K562 (cell line): ENCODE measurements around the gene PIK3R1. TPM values are rescaled to one million over a fixed set of nuclear protein-coding genes. Genes with fewer than 3 reads are reported as not detected.
A peak's percentile ranks its signal among the peaks of the same experiment; 100 is the strongest.

ENCODE experiments used
- ATAC-seq: fragments of 200-7000 bp; cut with Tn5 transposase; 3 replicates; pipeline ENCODE4 v1.9.1; 2020; ENCODE audit warnings: moderate library complexity
- BruUV-seq: library from RNA; stranded (reverse); fragments of 400-500 nt; replicated peaks from 2 replicates; lab custom pipeline; 2021; lab: Mats Ljungman, UMichigan
- CTCF ChIA-PET: fragments of 300-600 bp; formaldehyde crosslinking; extraction: SDS; loops from one replicate; lab custom pipeline; 2021; ENCODE audit warnings: low intra/inter-chr PET ratio; lab: Yijun Ruan, JAX
- POLR2A ChIA-PET: fragments of 300-600, 350-650 bp; sonication (Branson Sonifier 250); formaldehyde crosslinking; extraction: SDS; loops from one replicate; lab custom pipeline; 2021; ENCODE audit warnings: antibody characterized with exemption, inconsistent platforms; lab: Yijun Ruan, JAX
- DNase-seq, 4 experiments: peaks; one replicate each; pipeline versions ENCODE4 v3.0.0 to v3.0.0-alpha.2; 2011 to 2018; ENCODE audit warnings: low spot score in 3 of 4, mixed read lengths in 3 of 4; ENCODE audit errors: extremely low read depth in 1 of 4
- FAIRE-seq: peaks from 2 replicates; lab custom pipeline; 2011; peaks lifted over from hg19 to GRCh38; lab: Jason Lieb, UNC
- H2AFZ ChIP-seq: 2 replicates; pipeline ENCODE4 v1.6.0; 2011; ENCODE audit warnings: low read depth, low read length, control low read depth, inconsistent platforms
- H3K27ac ChIP-seq: fragments of 200-600 bp; 3 replicates; pipeline ENCODE4 v1.8.0; 2011; ENCODE audit warnings: low read depth, mild to moderate bottlenecking, control low read depth, inconsistent platforms, low read length, moderate library complexity, mixed read lengths; ENCODE audit errors: extremely low read depth
- H3K27me3 ChIP-seq, 2 experiments: fragments of 300-600 bp in 1 of 2; 2 replicates in 1 of 2; 3 replicates in 1 of 2; pipeline versions ENCODE4 v1.6.0 to v1.8.0; 2011; ENCODE audit warnings: inconsistent platforms in 2 of 2, low read length in 2 of 2, mild to moderate bottlenecking in 1 of 2, mixed read lengths in 1 of 2, moderate library complexity in 1 of 2; ENCODE audit not compliant: control insufficient read depth in 2 of 2, insufficient read depth in 2 of 2
- H3K36me3 ChIP-seq: fragments of 300-600 bp; 3 replicates; pipeline ENCODE4 v1.8.0; 2011; ENCODE audit warnings: mild to moderate bottlenecking, low read length, inconsistent platforms; ENCODE audit not compliant: control insufficient read depth, insufficient read depth
- H3K4me1 ChIP-seq, 2 experiments: fragments of 200-600 bp in 1 of 2; replicated peaks in 1 of 2; 2 replicates in 1 of 2; 3 replicates in 1 of 2; pipeline versions ENCODE4 v1.5.1 to v1.8.0; 2011; ENCODE audit warnings: inconsistent platforms in 2 of 2, low read length in 2 of 2, mild to moderate bottlenecking in 1 of 2, mixed read lengths in 1 of 2, moderate library complexity in 1 of 2; ENCODE audit not compliant: control insufficient read depth in 2 of 2, insufficient read depth in 2 of 2
- H3K4me2 ChIP-seq: 2 replicates; pipeline ENCODE4 v1.6.1; 2011; ENCODE audit warnings: low read length, control low read depth, inconsistent platforms, mixed read lengths; ENCODE audit not compliant: insufficient read depth
- H3K4me3 ChIP-seq: fragments of 200-600 bp; sonication (generic), shearing (Covaris generic); 2 replicates; pipeline ENCODE4 v1.5.1; 2016; ENCODE audit warnings: control low read depth, inconsistent platforms
- H3K79me2 ChIP-seq: fragments of 200-600 bp; 3 replicates; pipeline ENCODE4 v1.8.0; 2011; ENCODE audit warnings: low read length, inconsistent platforms; ENCODE audit not compliant: control insufficient read depth, insufficient read depth
- H3K9ac ChIP-seq, 2 experiments: 2 replicates each; pipeline versions ENCODE4 v1.6.0 to v1.6.1; 2011; ENCODE audit warnings: low read depth in 2 of 2, low read length in 2 of 2, control low read depth in 1 of 2, inconsistent platforms in 1 of 2, mild to moderate bottlenecking in 1 of 2, mixed read lengths in 1 of 2; ENCODE audit not compliant: insufficient read depth in 1 of 2
- H3K9me1 ChIP-seq: one replicate; pipeline ENCODE4 v1.6.0; 2011; ENCODE audit warnings: inconsistent platforms, mild to moderate bottlenecking, low read length, moderate library complexity; ENCODE audit not compliant: control insufficient read depth, insufficient read depth
- H3K9me3 ChIP-seq: replicated peaks from 2 replicates; pipeline ENCODE4 v1.5.1; 2011; ENCODE audit warnings: low read depth, low read length, inconsistent platforms; ENCODE audit not compliant: control insufficient read depth, insufficient read depth
- H4K20me1 ChIP-seq: replicated peaks from 2 replicates; pipeline ENCODE4 v1.6.1; 2011; ENCODE audit warnings: low read length, inconsistent platforms, mixed read lengths; ENCODE audit not compliant: control insufficient read depth, insufficient read depth
- ARID1B ChIP-seq: fragments of 450-650 bp; IDR thresholded peaks from 2 replicates; pipeline ENCODE4 v1.6.1; 2016; ENCODE audit warnings: antibody characterized with exemption, mild to moderate bottlenecking, inconsistent platforms
- CBFA2T3 ChIP-seq: fragments of 450-650 bp; IDR thresholded peaks from 2 replicates; pipeline ENCODE4 v1.6.1; 2017
- CHD4 ChIP-seq: fragments of 200-600 bp; sonication (generic); IDR thresholded peaks from 3 replicates; pipeline ENCODE4 v1.6.1; 2012; ENCODE audit warnings: low read depth, mild to moderate bottlenecking, mixed read lengths, low read length, inconsistent platforms; ENCODE audit not compliant: insufficient read depth, insufficient replicate concordance, poor library complexity, severe bottlenecking
- CTBP1 ChIP-seq: fragments of 450-650 bp; IDR thresholded peaks from 2 replicates; pipeline ENCODE4 v1.6.1; 2016; ENCODE audit warnings: borderline replicate concordance
- GATA2 ChIP-seq: sonication (generic); formaldehyde crosslinking; IDR thresholded peaks from 2 replicates; pipeline ENCODE4 v1.4.0; 2020; ENCODE audit warnings: mild to moderate bottlenecking, missing genetic modification reagents
- KDM5B ChIP-seq: fragments of 200-600 bp; sonication (generic); IDR thresholded peaks from 2 replicates; pipeline ENCODE4 v1.6.1; 2012; ENCODE audit warnings: low read depth, mild to moderate bottlenecking, moderate library complexity, low read length, control low read depth, inconsistent platforms; ENCODE audit not compliant: insufficient replicate concordance
- MTA2 ChIP-seq: fragments of 450-650 bp; IDR thresholded peaks from 2 replicates; pipeline ENCODE4 v1.6.1; 2016; ENCODE audit warnings: low read depth
- NRF1 ChIP-seq, 2 experiments: fragments of 450-650 bp; IDR thresholded peaks in 1 of 2; conservative IDR thresholded peaks in 1 of 2; 2 replicates each; pipeline ENCODE4 v1.6.1; 2014; ENCODE audit warnings: mild to moderate bottlenecking in 2 of 2
- POLR2A ChIP-seq: fragments of 450-650 bp; conservative IDR thresholded peaks from 2 replicates; pipeline ENCODE4 v1.6.1; 2016
- RFX1 ChIP-seq: fragments of 450-650 bp; IDR thresholded peaks from 2 replicates; pipeline ENCODE4 v1.6.1; 2016; ENCODE audit warnings: mild to moderate bottlenecking, moderate library complexity
- SMARCA4 ChIP-seq: fragments of 450-650 bp; IDR thresholded peaks from 2 replicates; pipeline ENCODE4 v1.6.1; 2016
- TCF3 ChIP-seq: sonication (generic); formaldehyde crosslinking; IDR thresholded peaks from 2 replicates; pipeline ENCODE4 v1.4.0; 2020; ENCODE audit warnings: mild to moderate bottlenecking, missing genetic modification reagents
- ZBED1 ChIP-seq: IDR thresholded peaks from 2 replicates; pipeline ENCODE4 v1.6.1; 2014
- ZBTB8A ChIP-seq: fragments of 450-650 bp; IDR thresholded peaks from 2 replicates; pipeline ENCODE4 v1.6.1; 2018; ENCODE audit warnings: mild to moderate bottlenecking, moderate library complexity; ENCODE audit not compliant: partially characterized antibody
- ZNF24 ChIP-seq: fragments of 450-650 bp; IDR thresholded peaks from 2 replicates; pipeline ENCODE4 v1.6.1; 2016
- ZNF384 ChIP-seq: IDR thresholded peaks from 2 replicates; pipeline ENCODE4 v1.6.1; 2012; ENCODE audit warnings: low read depth, low read length, improper control_type of control experiment
- ZSCAN29 ChIP-seq: fragments of 450-650 bp; IDR thresholded peaks from 2 replicates; pipeline ENCODE4 v1.6.1; 2017
- WGBS: fragments of 100-300 bp; shearing (Covaris generic); methylation state at CpG from one replicate; pipeline ENCODE4 v1.1.6; 2016; ENCODE audit warnings: low coverage, mixed read lengths; ENCODE audit not compliant: insufficient coverage; ENCODE audit errors: missing lambda C conversion rate; 5-methylcytosine and 5-hydroxymethylcytosine counted together
- in situ Hi-C: fragments of 300-500 bp; cut with MboI; formaldehyde crosslinking; loops from 4 replicates; pipeline ENCODE4 v1.15.0; 2018; ENCODE audit warnings: inconsistent platforms, mixed read lengths
- intact Hi-C: fragments of 100-400 bp; cut with micrococcal nuclease; formaldehyde crosslinking; loops from 2 replicates; pipeline ENCODE4 v1.14.2; 2022
- polyA plus RNA-seq, 8 experiments: library from polyadenylated mRNA; depleted of rRNA in 4 of 8; stranded (reverse) in 5 of 8; unstranded in 3 of 8; fragments of >200 nt; fragmentation: Nextera tagmentation in 2 of 8; fragmentation: Illumina TruSeq in 1 of 8; extraction: Ambion mirVana in 2 of 8; extraction: Trizol in 1 of 8; gene quantifications; 2 replicates each; pipeline versions ENCODE4 v1.2.1 to v1.2.3, GENCODE V29; 2011 to 2014; ENCODE audit warnings: inconsistent platforms in 1 of 8, missing spikeins in 1 of 8
- total RNA-seq, 7 experiments: library from RNA; depleted of rRNA in 6 of 7; stranded (reverse); fragments of >200 nt in 6 of 7; fragmentation: Illumina TruSeq in 2 of 7; extraction: Trizol in 2 of 7; gene quantifications; 2 replicates each; pipeline versions ENCODE4 v1.2.1 to v1.2.3, GENCODE V29; 2011 to 2021; ENCODE audit warnings: low replicate concordance in 1 of 7
- TF ChIP-seq, protein P1 (sequence below): conservative IDR thresholded peaks from 2 replicates; pipeline ENCODE4 v1.6.1; 2011; ENCODE audit warnings: low read depth, mild to moderate bottlenecking, low read length; ENCODE audit not compliant: control insufficient read depth
- TF ChIP-seq, protein P2 (sequence below): sonication (generic); formaldehyde crosslinking; IDR thresholded peaks from 2 replicates; pipeline ENCODE4 v1.8.0; 2022; ENCODE audit warnings: missing genetic modification reagents, mild to moderate bottlenecking, moderate library complexity, borderline replicate concordance
- TF ChIP-seq, protein P3 (sequence below), 2 experiments: fragments of 450-650 bp; conservative IDR thresholded peaks; 2 replicates each; pipeline ENCODE4 v1.6.1; 2017; ENCODE audit warnings: mild to moderate bottlenecking in 2 of 2, moderate library complexity in 2 of 2

Gene PIK3R1
- total and polyA plus RNA-seq, 9 of the 15 experiments (the other 6 are each of a cell fraction or from before 2014, with no cell fraction given): 1.1 to 9.7 (median 4.8) TPM

DNA sequence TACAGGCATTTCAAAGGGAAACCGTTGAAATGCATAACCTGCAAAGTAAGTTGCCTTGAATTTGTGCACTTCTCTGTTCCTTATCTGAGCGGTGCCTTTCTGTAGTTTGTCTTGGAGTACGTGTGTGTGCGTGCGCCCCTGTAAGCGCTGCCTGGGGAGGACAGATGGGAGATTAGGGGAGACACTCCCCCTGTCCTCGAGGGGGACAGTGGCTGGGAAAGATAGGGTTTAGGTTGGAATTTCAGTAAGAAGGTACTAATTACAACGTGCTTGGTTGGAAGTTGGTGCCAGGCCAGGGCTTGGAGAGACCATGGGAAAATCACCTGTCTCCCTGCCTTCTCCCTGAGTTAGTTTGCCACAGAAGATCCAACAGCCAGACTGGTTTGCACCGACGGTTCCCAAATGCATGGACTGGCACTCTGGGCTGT, 73.2 kb downstream of the PIK3R1 start:
- peak overlapping the region; percentile 31; the same call in 2 of the 3 replicates for H3K27ac ChIP-seq
- ChIA-PET CTCF (no interaction called here), POLR2A (no interaction called here)
- H3K9me1 ChIP-seq: no peaks in the 10 kb centered on the region
- no peaks in the 10 kb centered on the region for H3K27me3 ChIP-seq
- in situ Hi-C loops (loop anchor here (5.0 to 25.0 kb wide), 2 partner anchors 174 to 674 kb away; no protein-coding TSS in a partner anchor), intact Hi-C loops (loop anchor here (5.0 kb wide), 1 partner anchor 189 kb away; no protein-coding TSS in a partner anchor)
- H3K4me1 ChIP-seq: peaks cover 14 to 16% of the 10 kb centered on the region in 2 experiments; a peak in 4 of 5 replicates
- no peaks in the 10 kb centered on the region for H4K20me1 ChIP-seq
- H3K36me3 ChIP-seq: peaks cover 6% of the 10 kb centered on the region; the same call in 1 of the 3 replicates
- peak overlapping the region; percentile 9; the same call in 1 of the 2 replicates for H3K4me3 ChIP-seq
- H3K79me2 ChIP-seq: no peaks in the 10 kb centered on the region
- H3K9ac ChIP-seq: peak overlapping the region; percentile 43 to 76
- ATAC-seq (peak; percentile 75), FAIRE-seq (peak; percentile 52), DNase-seq (peak in 3 of 4 experiments; percentile 27 to 68 (median 37))
- H2AFZ ChIP-seq: peak overlapping the region; percentile 54; the same call in 1 of the 2 replicates
- no peaks in the 10 kb centered on the region for H3K9me3 ChIP-seq
- H3K4me2 ChIP-seq: peak overlapping the region; percentile 53
- WGBS: 14% methylated on average over 10 of the region's 10 CpGs
- BruUV-seq: no TSS peak
- TF ChIP-seq MTA2 (peak; percentile 46; the same call in 1 of the 2 replicates), CTBP1 (0 out of 2 replicates have a peak, but pooled peaks have one; percentile 14), ARID1B (peak; percentile 70), KDM5B (no peak), CHD4 (no peak), POLR2A (no peak), ZBED1 (no peak), ZBTB8A (no peak), TCF3 (CRISPR knock-in tag) (peak; percentile 50), RFX1 (no peak), ZNF24 (no peak), CBFA2T3 (peak; percentile 79), ZNF384 (0 out of 2 replicates have a peak, but pooled peaks have one; percentile 1), NRF1 (conservative IDR thresholded peaks at IDR 0.05 in 1 of 2, IDR thresholded peaks at IDR 0.05 in 1 of 2) (peak in 1 of 2 experiments; percentile 41; a peak in 2 of 4 replicates), ZSCAN29 (no peak), GATA2 (CRISPR knock-in tag) (peak; percentile 68), SMARCA4 (peak; percentile 61)
- TF ChIP-seq, protein P1, sequence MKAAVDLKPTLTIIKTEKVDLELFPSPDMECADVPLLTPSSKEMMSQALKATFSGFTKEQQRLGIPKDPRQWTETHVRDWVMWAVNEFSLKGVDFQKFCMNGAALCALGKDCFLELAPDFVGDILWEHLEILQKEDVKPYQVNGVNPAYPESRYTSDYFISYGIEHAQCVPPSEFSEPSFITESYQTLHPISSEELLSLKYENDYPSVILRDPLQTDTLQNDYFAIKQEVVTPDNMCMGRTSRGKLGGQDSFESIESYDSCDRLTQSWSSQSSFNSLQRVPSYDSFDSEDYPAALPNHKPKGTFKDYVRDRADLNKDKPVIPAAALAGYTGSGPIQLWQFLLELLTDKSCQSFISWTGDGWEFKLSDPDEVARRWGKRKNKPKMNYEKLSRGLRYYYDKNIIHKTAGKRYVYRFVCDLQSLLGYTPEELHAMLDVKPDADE: no peak
- TF ChIP-seq, protein P2, sequence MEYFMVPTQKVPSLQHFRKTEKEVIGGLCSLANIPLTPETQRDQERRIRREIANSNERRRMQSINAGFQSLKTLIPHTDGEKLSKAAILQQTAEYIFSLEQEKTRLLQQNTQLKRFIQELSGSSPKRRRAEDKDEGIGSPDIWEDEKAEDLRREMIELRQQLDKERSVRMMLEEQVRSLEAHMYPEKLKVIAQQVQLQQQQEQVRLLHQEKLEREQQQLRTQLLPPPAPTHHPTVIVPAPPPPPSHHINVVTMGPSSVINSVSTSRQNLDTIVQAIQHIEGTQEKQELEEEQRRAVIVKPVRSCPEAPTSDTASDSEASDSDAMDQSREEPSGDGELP (CRISPR knock-in tag): peak; percentile 18; the same call in 1 of the 2 replicates
- TF ChIP-seq, protein P3, sequence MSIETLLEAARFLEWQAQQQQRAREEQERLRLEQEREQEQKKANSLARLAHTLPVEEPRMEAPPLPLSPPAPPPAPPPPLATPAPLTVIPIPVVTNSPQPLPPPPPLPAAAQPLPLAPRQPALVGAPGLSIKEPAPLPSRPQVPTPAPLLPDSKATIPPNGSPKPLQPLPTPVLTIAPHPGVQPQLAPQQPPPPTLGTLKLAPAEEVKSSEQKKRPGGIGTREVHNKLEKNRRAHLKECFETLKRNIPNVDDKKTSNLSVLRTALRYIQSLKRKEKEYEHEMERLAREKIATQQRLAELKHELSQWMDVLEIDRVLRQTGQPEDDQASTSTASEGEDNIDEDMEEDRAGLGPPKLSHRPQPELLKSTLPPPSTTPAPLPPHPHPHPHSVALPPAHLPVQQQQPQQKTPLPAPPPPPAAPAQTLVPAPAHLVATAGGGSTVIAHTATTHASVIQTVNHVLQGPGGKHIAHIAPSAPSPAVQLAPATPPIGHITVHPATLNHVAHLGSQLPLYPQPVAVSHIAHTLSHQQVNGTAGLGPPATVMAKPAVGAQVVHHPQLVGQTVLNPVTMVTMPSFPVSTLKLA (conservative IDR thresholded peaks at IDR 0.05): 0 out of 4 replicates have a peak, but pooled peaks of 1 of the 2 experiments have one; percentile 31
